Stimulated activated CD8-positive, alpha-beta memory T cell treated with anti-CD3 and anti-CD28 coated beads, Interleukin-4, amount 100 ng/mL, for 4 hours (primary cell): ENCODE results near the gene CYB5A.
"Not testable (repeated sequence)": the region's sequence is repeated elsewhere in the genome, so short reads cannot be mapped to it uniquely, and the experiment has no call there.

Source experiments
- DNase-seq, 2 donors: peaks; one replicate each; pipeline ENCODE4 v3.0.0-alpha.2; 2020; ENCODE audit warnings: low read depth in 2 of 2, low spot score in 1 of 2

The CYB5A gene

GRCh38 chr18:74299162-74299561, 7.4 kb upstream of the CYB5A start:
- DNase-seq, result no peak

GRCh38 chr18:74294526-74294925, 2.8 kb upstream of the CYB5A start:
- DNase-seq, result no peak

- not testable (repeated sequence) for DNase-seq
Measured at GRCh38 chr18:74292982-74293381, 1.2 kb upstream of the CYB5A start.

GRCh38 chr18:74292541-74292858, 737 bp upstream of the CYB5A start:
- no peak for DNase-seq

- DNase-seq, result no peak
Measured at GRCh38 chr18:74291472-74291770, 342 bp downstream of the CYB5A start.

- DNase-seq, result no peak
Measured at GRCh38 chr18:74290794-74291471, 830 bp downstream of the CYB5A start.

- no peak for DNase-seq
Measured at GRCh38 chr18:74290021-74290420, 1.7 kb downstream of the CYB5A start.

GRCh38 chr18:74289137-74289536, 2.6 kb downstream of the CYB5A start:
- DNase-seq, result no peak

- no peak for DNase-seq
Measured at GRCh38 chr18:74288730-74289129, 3.0 kb downstream of the CYB5A start.

GRCh38 chr18:74288041-74288440, 3.7 kb downstream of the CYB5A start:
- no peak for DNase-seq

GRCh38 chr18:74286856-74287255, 4.9 kb downstream of the CYB5A start:
- no peak for DNase-seq

GRCh38 chr18:74286106-74286855, 5.5 kb downstream of the CYB5A start:
- DNase-seq, result no peak

GRCh38 chr18:74285583-74285982, 6.2 kb downstream of the CYB5A start:
- DNase-seq, result not testable (repeated sequence)

- no peak for DNase-seq
Measured at GRCh38 chr18:74284980-74285355, 6.8 kb downstream of the CYB5A start.

GRCh38 chr18:74284191-74284979, 7.4 kb downstream of the CYB5A start:
- no peak for DNase-seq

- DNase-seq, result no peak
Measured at GRCh38 chr18:74283646-74284045, 8.1 kb downstream of the CYB5A start.

- no peak for DNase-seq
Measured at GRCh38 chr18:74282755-74283554, 8.8 kb downstream of the CYB5A start.

- DNase-seq, result no peak
Measured at GRCh38 chr18:74281980-74282754, 9.6 kb downstream of the CYB5A start.

- DNase-seq, result no peak
Measured at GRCh38 chr18:74281011-74281979, 10.5 kb downstream of the CYB5A start.

GRCh38 chr18:74278983-74279382, 12.8 kb downstream of the CYB5A start:
- no peak for DNase-seq
